Activated T-cell treated with anti-CD3 and anti-CD28 coated beads, Interleukin-2, amount 50 U/mL, for 48 hours (primary cell): Measurements from ENCODE around the gene LRMDA.

Experiments
- DNase-seq, 2 experiments: peaks; one replicate each; pipeline ENCODE4 v3.0.0-alpha.2; 2020

Gene LRMDA

DNA sequence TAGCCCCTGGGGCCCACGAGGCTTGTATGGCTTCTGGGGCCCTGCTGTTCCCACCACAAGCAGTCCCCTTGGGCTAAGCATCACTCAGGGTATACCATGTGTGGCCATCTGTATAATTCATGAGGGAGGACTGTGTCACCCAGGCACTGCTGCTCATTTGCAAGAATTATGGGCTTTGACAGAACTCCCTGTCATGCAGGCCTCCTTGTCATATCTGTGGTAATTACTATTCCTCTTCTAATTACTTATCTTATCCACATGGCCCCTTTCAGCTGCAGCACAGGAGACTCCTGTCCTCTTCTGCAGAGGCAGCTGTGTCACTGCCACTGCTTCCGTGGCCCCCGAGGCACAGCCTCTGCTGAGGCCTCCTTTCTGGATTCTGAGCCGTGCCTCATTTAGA lies 46.3 kb downstream of the LRMDA start:
- DNase-seq = no peak

DNA sequence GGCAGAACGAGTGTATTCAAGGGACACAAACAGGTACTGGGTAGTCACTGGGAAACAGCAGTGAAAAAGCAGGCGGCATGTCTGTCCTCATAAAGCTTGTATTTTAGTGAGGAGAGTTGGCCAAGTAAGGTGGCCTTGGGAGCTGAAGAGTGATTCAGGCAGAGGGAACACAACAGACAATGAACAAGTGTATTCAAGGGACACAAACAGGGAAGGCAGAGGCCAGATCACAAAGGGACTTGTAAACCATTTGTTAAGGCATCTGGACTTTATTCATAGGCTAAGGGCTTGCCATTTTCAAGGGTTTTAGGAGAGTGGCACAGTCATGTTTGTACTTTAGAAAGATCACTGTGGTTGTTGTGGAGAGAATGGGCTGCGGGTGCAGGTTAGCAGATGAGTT lies 49.0 kb downstream of the LRMDA start:
- no peak for DNase-seq

DNA sequence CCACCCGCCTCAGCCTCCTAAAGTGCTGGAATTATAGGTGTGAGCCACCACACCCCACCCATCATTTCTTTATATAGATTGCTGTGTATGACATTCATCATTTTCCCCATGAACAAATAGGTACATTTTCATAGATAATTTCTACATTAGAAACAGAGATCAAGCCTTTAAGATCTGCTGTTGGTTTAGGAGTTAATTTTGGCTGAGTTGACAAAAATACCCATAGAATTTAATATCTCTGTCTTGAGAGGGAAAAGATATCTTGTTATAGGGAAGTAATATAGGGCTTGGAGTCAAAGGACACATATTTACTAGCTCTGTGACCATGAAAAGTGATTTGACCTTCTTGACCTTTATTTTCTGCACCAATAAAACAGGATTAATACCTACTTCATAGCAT lies 51.8 kb downstream of the LRMDA start:
- no peak for DNase-seq

DNA sequence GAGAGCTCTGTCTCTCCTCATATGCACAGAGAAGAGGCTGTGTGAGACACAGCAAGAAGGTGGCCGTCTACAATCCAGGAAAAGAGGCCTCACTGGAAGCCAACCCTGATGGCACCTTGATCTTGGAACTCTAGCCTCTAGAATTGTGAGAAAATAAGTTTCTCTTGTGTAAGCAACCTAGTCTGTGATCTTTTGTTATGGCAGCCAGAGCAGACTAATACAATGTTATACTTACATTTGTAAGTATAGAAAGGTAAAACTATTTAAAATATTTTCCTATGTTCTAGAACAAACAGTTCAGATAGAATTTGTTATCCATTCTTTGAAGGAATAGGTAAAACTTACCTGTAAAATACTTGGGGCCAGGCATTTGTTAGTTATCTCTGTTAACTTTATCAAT lies 53.3 kb downstream of the LRMDA start:
- DNase-seq = no peak

DNA sequence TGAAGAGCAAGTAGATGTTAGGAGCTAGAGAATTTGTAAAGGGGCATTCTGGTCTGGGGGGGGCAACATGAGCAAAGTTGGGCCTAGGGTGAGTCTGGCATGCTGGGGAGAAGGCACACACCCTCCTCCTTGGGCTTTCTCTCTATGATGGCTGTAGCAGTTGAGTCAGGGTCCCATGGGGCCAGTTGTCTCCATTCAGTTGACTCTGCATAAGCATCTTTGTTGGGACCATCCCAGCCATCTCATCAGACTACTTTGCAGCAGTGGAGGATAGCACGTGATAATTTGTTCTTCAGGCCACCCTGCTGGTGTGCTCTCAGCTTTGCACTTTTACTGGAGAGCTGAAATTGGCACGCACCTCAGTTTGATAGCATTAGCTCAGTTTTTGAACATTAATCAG lies 55.2 kb downstream of the LRMDA start:
- no peak for DNase-seq

DNA sequence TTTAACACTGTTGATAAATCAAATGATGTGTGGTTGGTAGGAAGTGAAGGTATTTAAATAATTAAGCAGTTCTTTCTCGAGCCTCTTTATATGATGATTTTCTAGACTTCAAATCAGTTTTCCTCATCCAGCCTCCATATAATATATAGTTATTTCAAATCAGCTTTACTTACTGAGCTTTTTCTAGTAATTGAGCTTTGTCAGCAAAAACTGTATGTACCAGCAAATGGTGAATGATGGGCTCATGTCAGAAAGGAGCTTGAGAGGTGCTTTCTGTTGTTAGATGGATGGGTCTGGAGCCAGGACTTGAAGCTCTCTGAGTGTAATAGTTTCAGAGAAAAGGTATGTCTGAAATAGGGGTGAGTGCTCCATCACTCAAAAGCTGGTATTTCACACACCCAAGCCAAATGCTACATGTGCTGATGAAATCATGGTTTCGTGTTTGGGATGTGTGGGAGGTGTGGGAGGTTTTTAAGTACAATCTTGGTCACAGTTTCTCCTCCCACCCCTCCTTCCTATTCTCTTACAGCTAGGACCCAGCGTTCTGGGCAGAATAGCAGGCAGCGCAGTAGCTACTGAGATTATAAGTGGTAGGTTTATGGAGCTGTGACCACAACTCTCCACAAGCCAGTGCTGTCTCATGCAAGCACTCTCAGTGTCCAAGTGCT lies 55.8 kb downstream of the LRMDA start:
- no peak for DNase-seq

DNA sequence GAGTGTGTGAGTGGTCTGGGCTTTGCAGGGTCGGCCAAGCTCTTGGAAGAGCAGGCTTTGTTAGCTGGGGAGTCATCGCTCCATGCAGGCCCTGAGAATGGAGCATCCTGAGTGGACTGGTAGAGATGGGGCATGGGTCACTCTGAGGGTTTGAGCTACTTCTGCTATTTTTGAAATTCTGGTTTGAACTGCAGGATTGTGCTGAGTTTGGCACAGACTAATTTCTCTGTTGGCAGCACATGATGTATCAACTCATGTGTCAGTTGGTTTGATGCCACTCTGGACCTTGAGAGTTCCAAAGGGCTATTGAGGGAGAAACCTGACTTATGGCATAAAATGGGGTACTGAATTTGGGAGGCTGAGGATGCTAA lies 56.3 kb downstream of the LRMDA start:
- no peak for DNase-seq

DNA sequence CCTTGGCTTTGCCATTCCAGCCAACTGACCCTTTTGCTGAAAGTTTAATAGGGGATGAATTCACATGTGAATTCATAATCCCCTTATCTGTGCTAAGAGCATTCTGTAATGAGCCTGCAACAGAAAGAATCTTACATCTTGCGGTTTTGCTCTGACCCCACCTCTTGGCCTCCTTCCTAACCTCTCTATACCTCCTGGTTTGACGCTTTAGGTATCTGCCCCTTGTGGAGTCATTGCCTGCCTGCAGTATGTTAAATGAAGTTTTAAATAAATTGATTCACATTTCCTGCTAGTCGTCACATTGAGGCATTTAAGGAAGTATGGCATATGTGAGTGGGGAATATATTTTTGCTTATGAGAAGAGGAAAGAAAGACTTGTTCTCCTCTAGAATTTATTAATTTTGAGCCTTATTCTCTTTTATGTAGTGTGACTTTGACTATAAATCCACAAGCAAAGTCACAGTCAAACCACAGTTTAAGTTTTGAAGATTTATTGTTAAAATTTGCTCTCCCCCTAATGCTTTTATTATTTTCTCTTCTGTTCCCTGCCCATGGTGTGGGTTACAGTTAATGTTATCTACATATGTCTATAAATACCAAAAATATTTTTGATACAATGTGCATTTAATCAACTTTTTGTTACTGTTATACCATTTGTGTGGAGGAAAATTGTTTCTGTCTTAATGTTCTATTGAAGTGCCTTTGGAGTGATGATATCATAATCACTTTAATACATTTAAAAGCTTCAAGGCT lies 60.9 kb downstream of the LRMDA start:
- DNase-seq = no peak

DNA sequence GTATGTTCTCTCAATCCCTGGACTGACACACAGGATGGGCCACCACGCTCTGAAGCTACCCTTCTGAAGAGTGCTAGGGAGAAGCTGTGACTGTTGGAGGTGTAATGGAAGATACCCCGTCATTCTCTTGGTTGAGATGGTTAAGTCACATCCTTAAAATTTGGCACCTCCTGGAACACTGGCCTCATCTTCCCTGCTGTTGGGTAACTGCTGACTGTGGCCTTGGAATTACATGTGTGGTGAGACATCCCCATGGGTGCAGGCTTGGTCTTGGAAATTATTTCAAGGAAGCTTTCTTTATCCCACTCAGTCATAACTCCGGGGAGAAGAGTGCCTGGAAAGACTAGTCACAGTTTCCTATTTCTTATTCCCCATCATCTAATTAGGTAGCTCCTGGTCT lies 62.0 kb downstream of the LRMDA start:
- no peak for DNase-seq

DNA sequence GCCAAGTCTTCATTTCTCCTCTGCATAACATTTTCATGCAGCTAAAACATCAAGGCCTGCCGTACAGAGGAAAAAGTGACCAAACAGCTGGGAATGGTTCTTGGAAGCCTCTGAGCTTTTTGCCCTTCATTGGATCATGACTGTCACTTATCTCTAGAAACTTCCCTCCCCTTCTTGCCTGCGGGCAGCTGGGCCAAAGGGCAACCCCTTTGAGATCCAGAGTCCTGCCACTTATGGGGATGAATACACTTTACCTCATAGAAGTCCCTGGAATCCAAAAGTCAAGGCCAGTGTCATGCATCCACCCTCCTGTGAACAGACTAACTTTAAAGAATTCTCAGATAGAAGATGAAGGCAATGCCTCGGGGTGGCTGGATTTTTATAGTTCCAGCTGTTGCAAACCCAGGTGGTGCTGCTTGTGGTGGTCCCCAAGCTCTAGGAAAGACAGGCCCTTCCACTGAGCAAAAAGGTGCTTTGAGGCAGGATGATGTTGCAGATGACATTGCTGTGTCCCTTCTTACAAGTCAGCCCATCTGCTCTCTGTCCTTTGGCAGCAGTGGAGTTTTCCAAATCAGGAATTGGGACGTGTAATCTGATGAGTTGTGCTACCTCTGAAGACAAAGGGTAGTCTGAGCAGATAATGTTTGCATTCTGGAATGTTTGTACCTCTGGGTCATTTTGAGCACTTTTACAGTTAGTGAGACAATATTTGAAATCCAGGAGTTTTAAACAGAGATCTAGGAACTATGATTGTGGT lies 64.2 kb downstream of the LRMDA start:
- DNase-seq = no peak

DNA sequence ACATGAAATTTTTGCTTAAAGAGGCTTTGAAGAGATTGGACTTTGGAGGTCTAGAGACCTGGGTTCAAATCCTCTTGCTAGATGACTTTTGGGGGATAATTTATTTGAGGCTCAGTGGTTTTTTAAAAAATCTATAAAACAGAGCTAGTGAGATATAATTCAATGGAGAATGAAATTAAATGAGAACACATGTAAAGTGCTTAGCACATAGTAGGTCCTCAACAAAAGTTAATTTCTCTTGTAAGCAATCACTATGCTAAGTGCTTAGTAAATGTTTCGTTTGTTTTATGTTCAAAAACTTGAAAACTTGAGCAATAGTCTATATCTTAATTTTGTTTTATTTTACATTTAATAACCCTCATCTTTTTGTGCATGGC lies 64.8 kb downstream of the LRMDA start:
- no peak for DNase-seq

DNA sequence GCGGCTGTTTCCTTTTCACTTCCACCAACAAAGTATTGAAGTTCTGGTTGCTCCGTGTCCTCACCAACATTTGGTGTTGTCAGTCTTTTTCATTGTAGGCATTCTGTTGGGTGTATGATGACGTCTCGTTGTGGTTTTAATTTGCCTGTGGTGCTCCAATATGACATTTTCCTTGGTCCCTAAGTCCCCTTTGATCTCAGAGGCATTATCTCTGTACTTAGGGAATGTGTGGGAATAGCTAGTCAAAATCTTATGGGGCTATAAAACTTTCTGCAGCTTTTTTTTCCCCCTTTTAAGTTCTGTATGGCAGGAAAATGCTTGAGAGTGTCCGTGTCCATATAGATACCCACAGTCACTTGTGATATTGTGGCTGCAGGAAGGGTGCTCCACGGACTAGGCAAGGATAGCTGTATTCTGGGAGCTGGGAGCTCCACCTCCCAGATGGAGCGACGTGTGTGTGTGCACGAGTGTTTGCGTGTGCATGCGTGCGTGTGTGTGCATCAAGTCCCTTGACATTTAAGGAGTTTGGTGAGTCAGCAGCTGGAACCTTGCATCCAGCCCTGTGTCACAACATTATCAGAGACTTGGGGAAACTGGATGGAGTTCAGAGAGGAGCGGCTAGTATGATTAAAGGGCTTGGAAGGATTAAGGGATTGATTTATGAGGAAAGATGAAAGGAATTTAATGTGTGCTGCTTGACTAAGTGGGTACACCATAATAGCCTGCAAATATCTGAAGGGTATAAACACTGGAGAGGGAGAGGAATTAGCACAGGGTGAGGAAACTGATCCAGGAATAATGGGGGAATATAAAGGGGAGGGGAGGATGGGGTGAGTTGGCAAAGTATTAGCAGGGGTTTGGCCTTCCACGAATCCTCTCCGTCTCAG lies 66.8 kb downstream of the LRMDA start:
- no peak for DNase-seq

DNA sequence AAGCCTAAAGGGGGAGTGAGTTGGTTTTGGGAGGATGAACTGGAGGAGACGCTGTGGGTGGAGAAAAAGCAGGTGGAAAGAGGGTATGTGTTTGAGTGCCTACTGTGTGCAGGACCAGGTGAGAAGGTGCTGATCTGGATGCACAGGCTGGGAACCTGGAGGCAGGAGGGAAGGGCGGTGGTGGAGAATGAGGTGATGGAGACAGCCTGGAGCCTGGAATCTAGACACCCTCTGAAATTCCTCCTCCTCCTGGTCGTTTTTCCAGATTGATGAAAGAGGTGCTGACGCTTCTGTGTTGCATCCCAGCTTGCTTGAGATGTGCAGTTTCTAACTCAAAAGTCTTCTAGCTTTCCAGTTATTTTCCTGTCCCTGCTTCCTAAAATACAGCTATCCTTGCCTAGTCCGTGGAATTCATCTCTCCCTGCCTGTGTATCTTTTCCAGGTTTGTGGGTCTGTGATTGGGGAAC lies 67.5 kb downstream of the LRMDA start:
- no peak for DNase-seq

DNA sequence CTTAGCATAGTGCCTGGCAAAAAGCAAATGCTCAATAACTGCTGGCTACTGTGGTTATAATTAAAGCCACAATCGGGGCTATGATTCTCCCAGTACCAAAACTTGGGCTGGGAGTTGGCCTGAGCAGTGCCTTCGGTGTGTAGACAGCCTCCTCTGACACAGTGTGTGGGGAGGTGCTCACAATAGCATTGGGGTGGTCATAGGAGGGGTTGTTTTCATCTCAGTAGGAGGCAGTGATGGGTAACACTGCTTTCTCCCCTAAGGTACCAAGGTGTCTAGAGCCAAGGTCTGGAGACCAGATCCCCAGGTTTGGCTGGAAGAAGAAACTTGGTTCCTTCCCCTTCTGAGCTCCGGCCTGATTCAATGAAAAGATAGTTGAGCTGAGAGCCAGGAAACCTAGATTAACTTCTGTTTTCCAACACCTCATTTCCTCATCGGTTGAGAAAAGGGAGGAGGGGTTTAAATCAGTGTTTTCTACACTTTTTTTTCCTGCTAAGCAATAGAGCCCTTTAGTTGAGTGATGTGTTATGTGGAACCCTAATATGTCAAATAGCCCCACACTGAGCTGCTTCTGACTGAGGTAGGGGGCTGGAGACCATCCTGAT lies 68.2 kb downstream of the LRMDA start:
- DNase-seq = no peak

DNA sequence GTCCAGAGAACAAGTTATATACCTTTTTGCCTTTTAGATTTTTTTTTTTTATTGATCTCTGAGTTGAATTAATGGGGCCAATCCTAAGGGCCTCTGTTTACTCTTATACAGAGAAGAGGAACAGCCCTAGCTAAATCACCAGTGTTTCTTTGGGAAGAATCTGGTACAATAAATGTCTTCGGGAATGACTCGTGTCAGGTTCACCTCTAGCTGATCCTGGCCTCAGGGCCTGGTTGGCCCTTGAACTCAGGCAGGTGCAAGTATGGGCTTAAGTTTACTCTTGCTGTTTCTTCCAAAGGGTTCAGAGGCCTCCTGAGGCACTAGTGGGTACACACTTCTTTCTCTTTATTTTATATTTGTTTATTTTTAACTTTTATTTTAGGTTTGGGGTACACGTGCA lies 71.0 kb downstream of the LRMDA start:
- DNase-seq = no peak

DNA sequence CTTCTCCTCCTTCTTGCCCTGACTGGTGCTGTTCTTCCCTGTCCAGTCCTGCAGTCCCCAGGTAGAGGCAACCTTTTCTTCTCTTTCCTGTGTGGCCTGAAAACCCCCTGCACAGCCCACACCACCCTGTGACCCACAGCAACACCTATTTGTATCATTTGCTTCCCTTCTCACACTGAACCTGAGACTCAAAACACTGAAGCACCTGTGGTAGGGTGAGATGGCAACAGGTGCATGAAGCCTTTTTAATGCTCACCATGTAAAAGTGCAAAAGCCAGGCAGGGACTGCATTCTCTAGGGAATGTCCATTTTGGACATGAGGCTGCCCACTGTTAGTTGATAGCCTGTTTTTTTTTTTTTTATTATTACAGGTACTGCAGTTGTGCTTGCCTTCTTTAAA lies 71.4 kb downstream of the LRMDA start:
- DNase-seq = no peak

DNA sequence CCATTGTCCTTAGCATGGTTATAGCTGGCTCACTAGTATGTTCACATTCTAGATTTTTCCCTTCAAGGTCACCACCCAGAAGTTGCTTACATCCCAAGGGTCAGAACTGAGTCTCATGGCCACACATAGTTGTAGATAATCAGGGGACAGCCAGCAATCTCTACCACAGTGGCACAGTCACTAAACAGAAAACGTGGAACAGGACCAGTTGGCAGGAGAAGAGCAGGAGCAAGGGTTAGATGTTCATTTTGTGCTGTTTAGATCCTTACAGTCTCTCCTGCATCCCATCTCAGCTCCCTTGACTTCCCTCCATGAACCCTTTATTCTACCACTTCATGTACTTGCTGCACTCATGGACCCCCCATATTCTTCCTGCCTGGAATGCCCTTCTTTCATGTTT lies 73.9 kb downstream of the LRMDA start:
- DNase-seq = no peak

DNA sequence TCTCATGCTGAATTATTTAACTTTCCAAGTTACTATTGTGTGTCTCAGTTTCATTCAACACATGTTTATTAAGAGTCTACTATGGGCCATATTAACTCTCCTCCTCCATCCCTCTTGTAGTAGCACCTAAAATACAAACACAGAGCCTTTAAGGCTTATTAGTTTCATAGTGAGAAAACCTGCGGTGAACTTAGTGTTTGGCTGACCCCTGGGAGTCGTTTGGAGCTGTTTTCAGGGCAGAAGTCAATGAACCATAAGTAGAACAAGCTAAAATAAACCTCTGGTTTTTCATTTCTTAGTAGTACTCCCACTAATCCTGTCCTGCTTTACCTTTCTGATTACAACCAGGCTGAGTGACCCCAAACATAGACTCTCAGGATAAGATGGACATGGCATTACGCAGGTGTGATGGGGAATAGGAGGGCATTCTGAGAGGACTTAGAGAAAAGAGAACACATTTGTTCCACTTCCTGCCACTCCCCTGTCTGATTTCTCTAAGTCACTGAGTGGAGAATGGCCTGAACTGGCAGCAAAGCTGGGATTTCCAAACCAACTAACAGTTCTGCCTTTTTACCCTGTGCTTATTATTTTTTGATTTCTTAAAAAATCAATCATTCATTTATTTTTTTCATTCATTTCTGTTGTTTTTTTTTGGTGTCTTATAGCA lies 74.5 kb downstream of the LRMDA start:
- no peak for DNase-seq

DNA sequence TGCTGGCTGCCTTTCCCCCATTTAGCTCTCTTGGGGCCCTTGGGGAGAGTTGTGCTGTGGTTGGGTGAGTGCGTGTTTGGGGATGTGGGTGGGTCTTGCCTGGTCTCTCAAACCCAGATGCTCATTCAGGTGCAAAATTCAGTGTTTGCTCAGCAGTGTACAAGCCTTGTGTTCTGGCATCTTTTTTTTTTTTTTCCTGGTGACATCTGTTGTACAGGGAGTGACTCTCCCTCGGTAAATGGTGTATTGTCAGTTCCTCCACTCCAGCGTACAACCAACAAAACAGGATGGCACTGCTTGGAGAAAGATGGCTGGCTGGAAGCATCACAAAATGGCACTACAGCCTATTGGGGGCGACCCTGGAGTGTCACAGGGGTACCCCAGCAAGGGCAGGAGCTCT lies 75.5 kb downstream of the LRMDA start:
- no peak for DNase-seq

DNA sequence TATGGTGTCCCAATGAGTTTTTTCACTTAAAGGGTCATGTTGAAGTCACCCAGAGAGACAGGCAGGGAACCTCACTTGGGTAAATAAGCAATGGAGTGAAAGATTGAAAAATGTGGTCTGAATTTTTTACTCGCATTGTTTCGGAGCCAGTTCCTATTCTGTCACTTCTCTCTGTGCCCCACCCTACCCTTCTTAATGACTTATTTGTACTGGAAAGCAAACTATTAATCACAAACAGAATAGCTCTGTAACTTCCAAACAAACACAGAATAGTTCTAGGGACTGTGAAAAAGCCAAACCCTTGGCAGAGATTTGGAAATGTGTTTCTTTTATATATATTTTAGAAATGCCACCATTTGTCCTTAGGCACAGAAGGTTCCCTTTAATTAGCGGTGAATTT lies 76.0 kb downstream of the LRMDA start:
- no peak for DNase-seq

DNA sequence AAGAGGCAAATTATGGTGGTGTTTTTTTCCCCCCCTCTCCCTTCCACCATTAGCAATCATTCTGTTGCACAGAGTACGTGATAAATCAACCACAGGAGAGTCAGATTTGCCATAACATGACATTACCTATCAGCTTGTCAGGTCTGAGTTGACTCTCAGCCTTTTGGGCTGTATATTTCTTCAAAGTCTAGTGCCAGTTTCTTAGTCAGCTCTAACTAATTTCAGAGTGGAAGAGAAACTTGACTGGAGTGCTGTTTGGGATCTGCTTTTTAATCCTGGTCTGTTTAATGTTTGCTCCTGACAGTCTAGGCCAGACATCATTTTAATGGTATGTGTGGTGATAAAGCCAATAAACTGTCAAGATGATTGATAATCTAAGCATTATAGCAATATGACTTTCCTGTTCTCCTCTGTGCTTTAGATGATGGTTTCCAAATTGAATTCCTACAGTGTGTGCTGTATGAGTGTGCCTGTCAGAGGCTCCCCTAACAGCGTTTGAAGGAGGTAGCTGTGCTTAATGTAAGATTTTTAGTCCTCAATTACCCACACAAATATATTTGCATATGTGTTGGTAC lies 76.9 kb downstream of the LRMDA start:
- no peak for DNase-seq

DNA sequence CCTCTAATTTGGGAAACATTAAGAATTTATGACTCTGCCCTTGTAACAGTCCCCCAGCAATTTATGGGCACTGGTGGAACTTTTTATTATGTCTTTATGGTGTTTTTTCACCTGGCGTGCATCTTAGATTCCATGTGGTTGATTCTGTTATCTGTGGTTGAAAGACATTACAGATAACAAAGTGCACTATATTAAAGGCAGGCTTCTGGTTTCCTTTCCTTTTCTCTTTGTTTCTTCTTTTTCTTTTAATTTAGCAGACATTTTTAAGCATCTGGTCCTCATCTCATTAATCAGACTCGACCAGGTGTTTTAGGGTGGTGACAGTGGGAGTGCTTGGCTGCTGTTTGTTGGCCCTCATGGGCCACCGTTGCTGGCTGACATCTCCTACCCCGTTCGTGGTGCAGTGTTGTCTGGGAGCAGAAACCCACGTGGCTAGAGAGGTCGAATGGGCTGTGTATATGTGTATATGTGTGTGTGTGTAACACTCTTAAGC lies 77.4 kb downstream of the LRMDA start:
- DNase-seq = no peak
